IMR-90 (cell line): Measurements from ENCODE around the gene EPN2. TPM values are rescaled to one million over a fixed set of nuclear protein-coding genes. Genes with fewer than 3 reads are reported as not detected.

Source experiments
- ATAC-seq: fragments of 200-7000 bp; cut with Tn5 transposase; 2 replicates; pipeline ENCODE4 v1.9.1; 2020; ENCODE audit warnings: low read depth, mild to moderate bottlenecking, moderate library complexity
- BruUV-seq: library from RNA; stranded (reverse); fragments of 400-500 nt; replicated peaks from 2 replicates; lab custom pipeline; 2021; lab: Mats Ljungman, UMichigan
- CTCF ChIA-PET: fragments of 300-600 bp; formaldehyde crosslinking; extraction: SDS; loops from one replicate; lab custom pipeline; 2021; ENCODE audit warnings: antibody characterized with exemption; lab: Yijun Ruan, JAX
- POLR2A ChIA-PET: fragments of 300-600 bp; sonication (Branson Sonifier 250); formaldehyde crosslinking; loops from one replicate; lab custom pipeline; 2022; ENCODE audit warnings: antibody characterized with exemption; ENCODE audit not compliant: unreplicated experiment; lab: Charles Lee
- DNase-seq: peaks from one replicate; pipeline ENCODE4 v3.0.0; 2013
- H2AFZ ChIP-seq: replicated peaks from 2 replicates; pipeline ENCODE3; 2013; ENCODE audit warnings: low read length, mild to moderate bottlenecking; ENCODE audit not compliant: poor library complexity
- H2AK5ac ChIP-seq: 2 replicates; pipeline ENCODE4 v1.6.1; 2013; ENCODE audit warnings: low read depth, low read length, inconsistent platforms
- H2AK9ac ChIP-seq: replicated peaks from 2 replicates; pipeline ENCODE3; 2013; ENCODE audit warnings: mild to moderate bottlenecking, low read depth, low read length, moderate library complexity; ENCODE audit not compliant: poor library complexity
- H2BK120ac ChIP-seq: 2 replicates; pipeline ENCODE4 v1.6.1; 2013; ENCODE audit warnings: low read depth, low read length, inconsistent platforms
- H2BK15ac ChIP-seq: 3 replicates; pipeline ENCODE4 v1.6.1; 2013; ENCODE audit warnings: low read depth, low read length, inconsistent platforms
- H2BK20ac ChIP-seq: 2 replicates; pipeline ENCODE4 v1.6.1; 2013; ENCODE audit warnings: low read depth, mild to moderate bottlenecking, inconsistent platforms, low read length, moderate library complexity
- H2BK5ac ChIP-seq: 2 replicates; pipeline ENCODE4 v1.6.1; 2013; ENCODE audit warnings: mild to moderate bottlenecking, low read depth, low read length, inconsistent platforms; ENCODE audit not compliant: poor library complexity, severe bottlenecking
- H3K14ac ChIP-seq: replicated peaks from 2 replicates; pipeline ENCODE4 v1.6.1; 2013; ENCODE audit warnings: low read depth, low read length, inconsistent platforms
- H3K18ac ChIP-seq: 2 replicates; pipeline ENCODE4 v1.6.1; 2013; ENCODE audit warnings: low read depth, low read length, control low read depth
- H3K23ac ChIP-seq: 2 replicates; pipeline ENCODE4 v1.6.1; 2013; ENCODE audit warnings: low read depth, low read length, inconsistent platforms
- H3K27ac ChIP-seq: 2 replicates; pipeline ENCODE4 v1.5.1; 2013; ENCODE audit warnings: mild to moderate bottlenecking, control low read depth, low read length; ENCODE audit not compliant: insufficient read depth
- H3K27me3 ChIP-seq: 2 replicates; pipeline ENCODE4 v1.6.1; 2013; ENCODE audit warnings: low read length; ENCODE audit not compliant: control insufficient read depth, insufficient read depth
- H3K36me3 ChIP-seq: 2 replicates; pipeline ENCODE4 v1.6.1; 2013; ENCODE audit warnings: low read length, mixed read lengths; ENCODE audit not compliant: control insufficient read depth, insufficient read depth
- H3K4ac ChIP-seq: 2 replicates; pipeline ENCODE4 v1.6.1; 2013; ENCODE audit warnings: low read depth, low read length, inconsistent platforms
- H3K4me1 ChIP-seq: 2 replicates; pipeline ENCODE4 v1.6.1; 2013; ENCODE audit warnings: low read length, mixed read lengths; ENCODE audit not compliant: control insufficient read depth, insufficient read depth
- H3K4me2 ChIP-seq: 2 replicates; pipeline ENCODE4 v1.6.1; 2013; ENCODE audit warnings: low read depth, mild to moderate bottlenecking, control low read depth, low read length, moderate library complexity
- H3K4me3 ChIP-seq: 2 replicates; pipeline ENCODE4 v1.5.1; 2013; ENCODE audit warnings: low read depth, mild to moderate bottlenecking, control low read depth, low read length, moderate library complexity; ENCODE audit not compliant: insufficient read depth
- H3K56ac ChIP-seq: 2 replicates; pipeline ENCODE4 v1.6.1; 2013; ENCODE audit warnings: low read length, inconsistent platforms; ENCODE audit not compliant: insufficient read depth; ENCODE audit errors: extremely low read depth
- H3K79me1 ChIP-seq, 2 experiments: 2 replicates each; pipeline ENCODE4 v1.6.1; 2013; ENCODE audit warnings: low read length in 2 of 2, inconsistent platforms in 1 of 2, low read depth in 1 of 2
- H3K9ac ChIP-seq: 2 replicates; pipeline ENCODE4 v1.6.1; 2013; ENCODE audit warnings: low read depth, low read length, control low read depth
- H3K9me1 ChIP-seq: 2 replicates; pipeline ENCODE4 v1.6.1; 2013; ENCODE audit warnings: low read length, inconsistent platforms; ENCODE audit not compliant: insufficient read depth
- H3K9me3 ChIP-seq: 2 replicates; pipeline ENCODE4 v1.6.1; 2013; ENCODE audit warnings: low read length; ENCODE audit not compliant: control insufficient read depth, insufficient read depth
- H4K20me1 ChIP-seq: 2 replicates; pipeline ENCODE4 v1.6.1; 2013; ENCODE audit warnings: low read length, inconsistent platforms; ENCODE audit not compliant: insufficient read depth
- H4K5ac ChIP-seq: 2 replicates; pipeline ENCODE4 v1.6.1; 2013; ENCODE audit warnings: mild to moderate bottlenecking, low read depth, low read length, control low read depth
- H4K8ac ChIP-seq, 2 experiments: 2 replicates each; pipeline ENCODE4 v1.6.1; 2013; ENCODE audit warnings: low read depth in 2 of 2, low read length in 2 of 2, control low read depth in 1 of 2, inconsistent platforms in 1 of 2
- H4K91ac ChIP-seq: 2 replicates; pipeline ENCODE4 v1.6.1; 2013; ENCODE audit warnings: low read depth, low read length, inconsistent platforms; ENCODE audit not compliant: insufficient read depth
- MXI1 ChIP-seq: IDR thresholded peaks from 2 replicates; pipeline ENCODE4 v1.6.1; 2012; ENCODE audit warnings: low read depth, mild to moderate bottlenecking, low read length, moderate library complexity, borderline replicate concordance
- NFE2L2 ChIP-seq: fragments of 150-350 bp; IDR thresholded peaks from 2 replicates; pipeline ENCODE4 v1.6.1; 2016; ENCODE audit warnings: low read depth, mild to moderate bottlenecking, low read length
- POLR2A ChIP-seq: IDR thresholded peaks from 2 replicates; pipeline ENCODE4 v1.6.1; 2012; ENCODE audit warnings: mild to moderate bottlenecking, low read depth, low read length
- RCOR1 ChIP-seq: IDR thresholded peaks from 2 replicates; pipeline ENCODE4 v1.6.1; 2012; ENCODE audit warnings: mild to moderate bottlenecking, low read length, improper control_type of control experiment; ENCODE audit not compliant: insufficient replicate concordance
- WGBS, 2 experiments: methylation state at CpG; one replicate each; pipeline versions ENCODE4 v1.1.5 to v1.1.7; 2013; ENCODE audit warnings: missing lambda C conversion rate in 2 of 2; ENCODE audit not compliant: insufficient read length in 1 of 2; ENCODE audit errors: extremely low coverage in 2 of 2; 5-methylcytosine and 5-hydroxymethylcytosine counted together
- dilution Hi-C: fragments of 300-500 bp; cut with HindIII; formaldehyde crosslinking; loops from one replicate; pipeline ENCODE4 v1.14.3; 2018; ENCODE audit warnings: low sequenced_read_pairs; ENCODE audit not compliant: unreplicated experiment
- in situ Hi-C: fragments of 300-500 bp; cut with MboI; formaldehyde crosslinking; loops from 3 replicates; pipeline ENCODE4 v1.14.3; 2019; ENCODE audit warnings: low sequenced_read_pairs, inconsistent platforms, mixed read lengths
- intact Hi-C: fragments of 100-400 bp; cut with micrococcal nuclease; formaldehyde crosslinking; loops from 2 replicates; pipeline ENCODE4 v1.10.0; 2022
- polyA plus RNA-seq, 3 experiments: library from polyadenylated mRNA; depleted of rRNA; stranded (reverse); fragments of >200 nt; gene quantifications; 2 replicates each; pipeline ENCODE4 v1.2.3, GENCODE V29; 2012; ENCODE audit warnings: low replicate concordance in 1 of 3
- total RNA-seq: library from RNA; depleted of rRNA; stranded (reverse); fragments of >200 nt; gene quantifications from 2 replicates; pipeline ENCODE4 v1.2.3, GENCODE V29; 2012

The EPN2 gene
- total and polyA plus RNA-seq, 2 of the 4 experiments (the other 2 are of a cell fraction), result 14.9 to 25.3 TPM

DNA sequence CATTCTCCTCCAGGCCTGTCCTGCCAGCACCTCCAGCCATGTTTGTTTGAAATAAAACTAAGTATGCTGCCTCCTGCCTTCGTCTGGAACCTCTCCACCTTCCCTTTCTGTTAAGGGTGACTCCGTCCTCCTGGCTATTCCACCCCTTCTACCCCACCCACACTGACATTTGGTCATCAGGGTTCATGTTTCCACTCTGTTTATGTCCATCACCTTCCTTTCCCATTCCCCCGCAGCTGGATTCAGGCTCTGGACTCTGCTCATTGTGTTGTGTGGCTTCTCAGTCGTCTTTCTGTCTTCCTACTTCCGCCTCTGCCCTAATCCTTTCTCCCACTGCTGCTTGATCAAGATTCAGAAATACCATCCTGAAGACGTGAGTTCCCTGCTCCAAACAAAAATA is 28.6 kb downstream of the EPN2 start:
- H3K18ac ChIP-seq, result no peak overlapping the region
- TF ChIP-seq POLR2A, result no peak
- no peak for TF ChIP-seq MXI1
- TF ChIP-seq NFE2L2, result no peak
- no peak for TF ChIP-seq RCOR1
- no peak overlapping the region for H3K4me2 ChIP-seq
- peak overlapping the region; percentile 54; the same call in 1 of the 2 replicates for H3K14ac ChIP-seq
- H3K4ac ChIP-seq, result 0 out of 2 replicates have a peak overlapping the region, but pooled peaks have one; percentile 0
- H4K91ac ChIP-seq, result no peak overlapping the region
- no peaks in the 10 kb centered on the region for H3K27me3 ChIP-seq
- POLR2A ChIA-PET, result no interaction called here
- H4K20me1 ChIP-seq, result peaks cover 73% of the 10 kb centered on the region
- H3K56ac ChIP-seq, result no peak overlapping the region
- no peak overlapping the region for H4K5ac ChIP-seq
- H3K4me3 ChIP-seq, result no peak overlapping the region
- no peaks in the 10 kb centered on the region for H3K36me3 ChIP-seq
- H3K9me3 ChIP-seq, result no peaks in the 10 kb centered on the region
- ATAC-seq (no peak), DNase-seq (peak; percentile 25)
- H2AK9ac ChIP-seq, result peak overlapping the region; percentile 76
- H3K23ac ChIP-seq, result no peak overlapping the region
- H2BK120ac ChIP-seq, result no peak overlapping the region
- no TSS peak for BruUV-seq
- H3K79me1 ChIP-seq, result peaks cover 49 to 80% of the 10 kb centered on the region in 2 experiments
- intact Hi-C loops (no loop called here), in situ Hi-C loops (no loop called here), dilution Hi-C loops (no loop called here)
- H2AK5ac ChIP-seq, result peak overlapping the region; percentile 65
- no peak overlapping the region for H2BK5ac ChIP-seq
- H3K9me1 ChIP-seq, result peaks cover 43% of the 10 kb centered on the region
- peak overlapping the region in 1 of 2 experiments; percentile 13; a peak in 1 of 4 replicates for H4K8ac ChIP-seq
- H2BK15ac ChIP-seq, result no peak overlapping the region
- peaks cover 30% of the 10 kb centered on the region for H3K4me1 ChIP-seq
- no peak overlapping the region for H2AFZ ChIP-seq
- no peak overlapping the region for H3K27ac ChIP-seq
- WGBS, 2 experiments, result 90% methylated on average over 4 of the region's 6 CpGs; no CpG with 5 or more reads in 1 of the 2 experiments
- no peak overlapping the region for H3K9ac ChIP-seq
- CTCF ChIA-PET, result no interaction called here
- H2BK20ac ChIP-seq, result no peak overlapping the region
